HG02973 (cell line): ENCODE measurements around the gene PLA2G4A.

Experiments used
- ATAC-seq: cut with Tn5 transposase; IDR thresholded peaks from one replicate; pipeline ENCODE4 v1.9.1; 2021; ENCODE audit warnings: moderate library complexity; ENCODE audit not compliant: unreplicated experiment

The PLA2G4A gene

DNA sequence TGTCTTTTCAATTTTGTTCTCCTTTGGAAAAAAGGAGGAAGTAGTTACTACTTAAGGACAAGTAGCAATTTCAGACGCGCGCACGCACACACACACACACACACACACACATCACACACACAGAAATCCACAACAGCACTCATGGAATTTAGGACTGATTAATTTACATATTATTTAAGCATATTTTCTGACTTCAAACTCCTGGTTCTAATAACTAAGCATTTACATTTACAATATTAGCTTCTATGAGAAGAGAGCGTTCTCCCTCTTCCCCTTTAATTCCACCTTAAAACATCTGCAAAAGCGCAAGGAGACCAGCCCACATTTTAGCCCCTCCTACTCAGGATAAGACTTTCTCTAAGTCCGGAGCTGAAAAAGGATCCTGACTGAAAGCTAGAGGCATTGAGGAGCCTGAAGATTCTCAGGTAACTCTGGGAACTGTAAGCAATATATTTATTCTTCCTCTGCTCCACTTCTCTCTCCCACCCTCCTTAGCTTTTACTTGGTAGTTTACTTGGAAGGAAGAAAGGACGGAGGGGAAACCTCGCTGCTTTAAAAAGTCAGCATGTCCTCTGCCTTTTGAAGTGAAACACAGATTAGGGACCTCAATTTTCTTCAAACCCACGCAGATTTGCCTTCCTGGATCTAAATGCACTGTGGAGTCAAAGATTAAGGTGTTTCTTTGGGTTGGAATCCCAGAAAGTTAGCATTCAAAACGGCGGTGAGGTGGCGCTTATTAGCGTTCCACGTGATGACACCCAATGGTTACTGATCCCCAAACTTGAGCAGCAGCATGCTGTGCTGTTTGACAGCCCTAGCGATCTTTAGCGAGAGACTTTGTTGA is at the start of gene PLA2G4A:
PLA2G4A (plus strand) TSS at position 339 of the 844 bp plus-strand sequence. CDS start 25,406 bp downstream, outside the sequence.
- peak; percentile 91 for ATAC-seq

DNA sequence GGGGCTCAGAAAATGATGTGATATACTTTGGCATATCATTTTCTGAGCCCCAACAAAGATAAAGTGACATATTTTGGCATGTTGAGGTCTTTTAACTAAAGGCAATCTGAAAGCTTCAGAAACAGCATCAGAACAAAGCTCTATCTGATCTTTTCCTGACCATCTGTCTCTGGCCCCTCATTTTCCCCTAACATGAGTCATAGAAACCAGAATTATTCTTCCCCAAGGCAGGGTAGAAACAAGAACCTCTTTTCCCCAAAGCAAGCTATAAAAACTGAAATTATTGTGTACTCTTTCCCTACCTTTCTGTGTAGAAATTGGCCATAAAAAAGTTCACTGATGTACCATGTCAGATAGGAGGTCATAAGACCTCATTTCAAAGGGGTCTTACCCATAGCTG is 48.7 kb upstream of the PLA2G4A start:
- no peak for ATAC-seq

DNA sequence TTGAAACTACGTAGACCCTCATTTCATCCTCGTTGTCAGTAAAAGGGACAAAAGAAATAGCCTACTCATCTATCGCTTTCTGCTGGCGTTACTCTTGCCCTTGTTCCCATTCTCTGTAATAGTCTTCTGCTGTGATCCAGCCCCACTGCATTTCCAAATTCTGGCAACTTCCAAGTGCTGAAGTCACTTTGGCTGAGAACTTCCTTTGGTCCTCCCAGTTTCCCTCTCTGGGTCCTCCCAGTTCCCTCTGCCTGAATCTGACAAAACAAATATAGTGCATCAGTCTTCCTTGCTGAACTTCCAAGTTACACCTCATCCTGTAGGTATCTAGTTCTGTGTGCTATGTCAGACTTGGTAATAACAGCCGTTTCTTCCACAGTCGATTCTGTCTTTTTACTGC is 47.0 kb upstream of the PLA2G4A start:
- no peak for ATAC-seq

DNA sequence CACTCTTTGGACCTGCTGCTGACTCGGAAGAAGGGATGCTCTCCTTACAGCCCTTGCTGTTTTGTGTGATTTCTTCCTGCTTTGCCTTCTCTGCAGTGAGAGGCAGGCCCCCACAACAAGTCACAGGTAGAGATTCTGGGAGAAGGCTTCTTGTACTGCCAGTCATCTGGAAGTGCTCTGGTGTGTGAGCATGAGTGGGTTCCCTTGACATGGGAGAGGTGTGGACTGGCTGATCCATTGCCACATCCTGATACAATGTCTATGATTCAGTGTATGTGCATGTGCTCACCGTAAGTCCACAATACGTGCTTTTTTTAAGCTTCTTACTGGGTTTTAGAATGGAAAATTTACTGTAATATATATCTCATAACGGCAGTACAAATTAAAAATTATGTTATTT is 46.0 kb upstream of the PLA2G4A start:
- ATAC-seq, result no peak

DNA sequence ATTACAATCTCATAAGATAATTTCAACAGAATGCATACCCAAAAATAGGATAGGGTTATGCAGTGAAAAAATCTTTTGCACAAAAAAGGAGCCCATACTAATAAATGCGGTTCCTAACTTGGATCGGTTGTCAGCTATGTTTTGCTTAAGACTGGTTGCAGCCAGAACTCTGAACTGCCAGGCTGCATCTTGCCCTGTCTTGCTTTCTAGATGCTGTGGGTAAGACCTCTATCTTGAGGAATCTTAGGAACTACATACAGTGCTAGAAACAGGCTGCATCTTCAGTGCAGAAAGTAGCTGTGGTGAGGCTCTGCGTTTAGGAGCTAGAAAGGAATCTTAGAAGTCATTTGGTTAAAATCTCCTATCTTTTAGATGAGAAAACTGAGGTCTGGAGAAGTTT is 45.6 kb upstream of the PLA2G4A start:
- ATAC-seq, result no peak

DNA sequence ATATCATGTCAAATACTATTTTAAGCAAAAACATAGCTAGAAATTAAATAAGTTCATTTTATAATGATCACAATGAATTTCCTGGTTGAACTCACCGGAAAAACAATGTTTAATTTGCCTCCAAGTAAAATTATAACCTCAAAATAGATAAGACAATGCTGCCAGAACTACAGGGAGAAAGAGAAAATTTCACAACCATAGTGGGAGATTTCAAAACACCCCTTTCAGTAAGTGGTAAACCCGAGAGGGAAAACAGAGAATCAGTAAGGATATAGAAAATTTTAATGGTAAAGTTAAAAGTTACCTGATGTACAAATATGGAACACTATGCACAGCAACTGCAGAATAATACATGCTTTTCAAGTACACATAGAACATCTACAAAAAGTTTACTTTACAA is 43.2 kb upstream of the PLA2G4A start:
- no peak for ATAC-seq

DNA sequence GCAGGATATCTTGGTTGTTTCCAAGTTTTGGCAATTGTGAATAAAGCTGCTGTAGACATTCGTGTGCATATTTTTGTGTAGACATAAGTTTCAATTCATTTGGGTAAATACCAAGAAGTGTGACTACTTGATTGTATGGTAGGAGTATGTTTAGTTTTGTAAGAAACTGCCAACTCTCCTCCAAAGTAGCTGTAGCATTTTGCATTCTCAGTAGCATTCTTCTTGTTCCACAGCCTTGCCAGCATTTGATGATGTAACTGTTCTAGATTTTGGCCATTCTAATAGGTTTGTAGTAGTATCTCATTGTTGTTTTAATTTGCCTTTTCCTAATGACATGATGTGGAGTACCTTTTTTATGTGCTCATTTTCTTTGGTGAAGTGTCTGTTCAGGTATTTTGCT is 38.6 kb upstream of the PLA2G4A start:
- ATAC-seq, result no peak

DNA sequence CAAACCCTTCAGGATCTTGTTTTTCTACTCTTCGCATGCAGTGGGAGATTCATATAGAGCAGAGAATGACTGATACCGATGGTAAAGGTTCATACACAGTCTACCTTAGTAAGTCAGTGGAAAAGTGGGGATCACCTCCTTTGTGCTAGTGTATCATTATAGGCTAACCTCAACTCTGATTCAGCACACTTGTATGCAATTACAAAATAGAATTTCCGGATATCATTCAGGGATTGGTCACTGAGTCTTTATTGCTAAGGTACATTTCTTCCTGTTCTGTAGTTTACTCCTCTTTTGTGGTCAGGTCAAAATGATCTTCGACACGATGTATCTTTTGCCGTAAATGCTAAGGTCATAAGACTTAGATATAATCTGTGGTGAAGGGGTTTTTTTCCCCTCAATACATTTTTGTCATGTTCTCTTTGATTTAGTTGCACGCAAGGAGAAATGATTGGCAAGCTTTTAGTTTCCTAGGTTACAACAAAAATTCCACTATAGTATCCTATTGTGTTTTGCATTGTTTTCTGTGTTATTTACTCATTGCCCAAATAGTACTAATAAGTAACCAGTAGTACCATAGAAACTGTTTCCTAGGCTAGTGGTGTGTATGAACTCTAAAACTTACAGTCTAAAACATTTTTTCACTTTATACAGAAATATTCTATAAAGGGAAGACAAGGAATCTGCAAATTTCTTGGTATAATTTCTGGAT is 35.7 kb upstream of the PLA2G4A start:
- ATAC-seq, result no peak

DNA sequence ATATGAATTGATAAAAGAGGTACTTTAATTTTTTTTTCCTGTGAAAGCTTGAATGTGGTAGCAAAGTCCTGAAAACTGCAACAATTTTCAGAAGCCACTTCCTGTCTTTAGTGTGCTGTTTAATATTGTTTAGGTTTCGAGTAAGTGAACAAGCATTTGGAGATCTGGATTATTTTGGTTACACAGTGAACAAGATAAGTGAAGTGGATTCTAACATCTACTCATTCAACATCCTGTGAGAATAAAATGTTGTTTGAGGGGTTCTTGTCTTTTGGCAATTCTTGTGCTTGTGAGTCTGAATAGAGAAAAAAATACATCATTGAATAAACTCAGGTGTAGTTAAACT is 35.2 kb upstream of the PLA2G4A start:
- no peak for ATAC-seq

DNA sequence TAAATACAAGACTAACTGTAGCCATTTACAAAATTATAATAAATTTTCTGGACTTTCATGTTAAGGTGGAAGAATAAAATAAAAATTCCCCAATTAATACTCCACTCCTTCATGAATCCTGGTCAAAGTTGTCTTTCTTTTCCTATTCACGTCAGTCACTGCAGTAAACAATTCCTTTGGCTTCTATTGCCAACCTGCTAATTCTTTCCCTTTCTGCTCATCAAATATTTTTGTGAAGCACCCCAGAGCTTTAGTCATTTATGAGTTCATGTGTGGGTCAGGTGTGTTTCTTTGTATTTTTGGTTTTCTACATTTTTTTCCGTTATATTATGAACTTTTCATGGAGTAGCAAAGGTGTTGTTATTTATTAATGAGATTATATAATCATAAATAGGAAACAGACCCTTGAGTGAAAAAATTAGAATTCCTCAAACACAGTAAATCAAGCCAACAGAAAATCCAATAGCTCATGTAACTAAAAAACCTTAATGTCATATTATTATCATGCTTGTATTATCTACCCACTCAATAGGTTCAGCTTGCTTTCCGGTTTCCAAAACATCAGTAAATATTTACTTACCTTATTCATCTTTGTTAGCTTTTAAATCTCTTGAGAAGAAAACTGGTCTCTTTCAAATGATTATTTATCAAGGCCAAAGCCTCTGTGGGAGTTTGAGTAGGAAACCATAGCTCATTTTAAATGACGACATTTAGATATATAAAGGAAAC is 29.6 kb upstream of the PLA2G4A start:
- no peak for ATAC-seq

DNA sequence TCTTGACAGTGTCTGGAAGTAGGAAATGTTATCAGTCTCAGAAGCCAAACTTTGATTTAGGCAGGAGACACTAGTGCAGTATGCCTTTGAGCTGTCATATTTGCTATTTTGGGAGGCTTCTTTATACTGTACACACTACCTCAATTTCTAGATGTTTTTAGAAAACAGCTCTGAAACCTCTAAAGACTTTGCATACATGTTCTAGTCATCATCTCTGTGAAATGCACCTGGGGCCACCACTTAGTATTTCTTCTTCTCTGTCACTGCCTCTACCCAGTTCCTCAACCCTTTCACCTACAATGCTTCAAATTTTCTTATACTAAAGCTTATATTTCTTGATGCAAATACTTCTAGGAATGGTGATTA is 29.1 kb upstream of the PLA2G4A start:
- ATAC-seq, result peak; percentile 90

DNA sequence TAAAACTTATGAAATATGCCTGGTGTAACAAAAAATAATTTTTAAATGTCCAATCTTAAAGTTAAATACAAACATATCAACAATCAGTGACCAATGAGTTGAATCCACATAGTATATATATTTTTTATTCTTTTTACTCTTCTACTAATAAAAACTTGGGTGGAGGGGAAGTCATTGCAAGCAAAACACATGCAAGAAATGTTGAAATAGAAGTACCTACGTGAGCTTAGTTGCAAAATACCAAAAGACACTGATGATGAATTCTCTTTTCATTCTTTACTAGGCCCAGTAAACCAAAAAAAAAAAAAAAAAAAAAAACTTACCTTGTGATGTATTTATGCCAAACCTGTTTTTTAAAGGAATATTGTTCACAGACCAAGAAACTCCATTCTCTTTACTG is 26.4 kb upstream of the PLA2G4A start:
- ATAC-seq, result no peak

DNA sequence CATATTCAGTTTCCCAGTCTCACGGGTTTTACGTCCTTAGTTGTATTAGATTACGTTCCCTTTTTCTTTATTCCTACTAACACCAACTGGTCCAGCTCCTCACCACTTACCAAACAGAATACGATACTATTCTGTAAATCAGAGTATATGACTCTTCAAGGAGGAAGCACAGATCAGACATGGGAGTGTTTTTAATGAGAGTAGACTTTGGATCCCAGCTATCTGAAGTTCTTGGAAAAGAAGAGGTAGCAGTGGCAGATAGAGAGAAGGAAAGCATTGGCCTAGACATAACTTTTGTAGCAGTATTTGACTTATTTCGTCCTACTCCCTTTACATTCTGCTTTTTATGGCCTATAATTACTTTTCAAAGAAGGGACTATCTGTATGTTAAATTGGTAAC is 24.1 kb upstream of the PLA2G4A start:
- no peak for ATAC-seq

DNA sequence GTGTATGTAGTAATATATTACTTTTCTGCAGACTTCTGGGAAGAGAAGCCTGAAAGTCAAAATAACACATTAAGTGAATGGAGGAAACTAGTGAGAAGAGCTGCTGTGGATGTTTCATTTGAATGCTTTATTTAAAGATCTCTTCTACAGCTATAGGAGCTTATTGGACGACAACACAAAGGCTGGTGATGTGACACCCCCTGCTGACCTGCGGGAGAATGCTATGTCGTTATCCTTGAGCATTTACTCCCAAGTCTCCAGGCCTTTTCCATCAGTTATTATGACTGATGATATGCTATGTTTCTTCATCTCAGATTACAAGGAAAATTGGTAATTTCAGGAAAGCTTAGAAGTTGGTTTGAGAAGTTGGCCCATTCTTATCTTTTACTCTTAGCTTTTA is 22.3 kb upstream of the PLA2G4A start:
- ATAC-seq, result no peak

DNA sequence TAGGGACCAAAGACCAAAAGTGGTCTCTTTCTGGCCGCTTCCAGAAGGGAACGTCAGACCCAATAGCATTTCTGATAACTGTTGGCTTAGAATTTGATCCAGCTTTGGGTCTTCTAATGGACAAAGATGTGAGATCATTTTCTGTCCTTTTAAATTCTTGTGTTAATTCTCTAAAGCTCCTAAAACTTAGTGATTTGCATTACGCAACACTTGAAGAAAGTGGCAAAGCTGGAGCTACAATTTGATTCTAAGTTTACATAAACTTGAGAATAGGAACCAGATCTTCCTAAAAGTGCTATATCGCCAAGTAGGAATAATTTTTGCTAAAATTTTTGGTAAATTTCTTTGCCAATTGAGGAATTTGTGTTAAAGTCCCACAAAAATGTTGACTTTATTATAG is 21.6 kb upstream of the PLA2G4A start:
- ATAC-seq, result no peak

DNA sequence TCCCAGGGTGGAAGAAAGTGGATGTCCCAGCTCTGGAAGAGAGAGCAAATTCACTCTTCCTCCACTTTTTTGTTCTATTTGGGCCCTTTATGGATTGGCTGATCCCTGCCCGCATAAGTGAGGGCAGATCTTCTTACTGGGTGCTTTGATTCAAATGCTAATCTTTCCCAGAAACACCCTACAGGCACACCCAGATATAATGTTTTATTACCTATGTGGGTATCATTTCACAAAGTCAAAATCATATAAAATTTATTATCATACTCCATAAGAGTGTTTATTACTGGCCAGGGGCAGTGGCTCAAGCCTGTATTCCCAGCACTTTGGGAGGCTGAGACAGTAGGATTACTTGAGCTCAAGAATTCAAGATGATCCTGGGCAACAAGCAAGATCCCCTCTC is 16.9 kb upstream of the PLA2G4A start:
- no peak for ATAC-seq

DNA sequence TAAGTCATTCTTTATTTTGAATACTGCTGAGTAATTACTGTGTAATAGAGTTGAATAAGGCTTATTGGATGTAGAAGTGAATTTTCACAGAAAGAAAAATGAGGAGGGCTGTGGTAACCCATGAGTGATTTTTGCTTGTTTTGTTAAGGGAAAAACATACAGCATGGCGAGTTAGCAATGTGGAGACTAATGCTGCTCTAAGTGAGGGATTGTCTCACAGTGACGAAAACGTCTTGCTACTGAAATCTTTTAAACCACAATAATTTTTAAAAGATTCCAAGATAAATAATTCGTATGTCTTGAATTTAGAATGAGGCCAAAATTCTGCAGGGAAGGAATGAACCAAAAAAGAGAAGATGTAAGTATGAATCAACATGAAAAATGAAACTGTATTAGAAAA is 16.2 kb upstream of the PLA2G4A start:
- no peak for ATAC-seq

DNA sequence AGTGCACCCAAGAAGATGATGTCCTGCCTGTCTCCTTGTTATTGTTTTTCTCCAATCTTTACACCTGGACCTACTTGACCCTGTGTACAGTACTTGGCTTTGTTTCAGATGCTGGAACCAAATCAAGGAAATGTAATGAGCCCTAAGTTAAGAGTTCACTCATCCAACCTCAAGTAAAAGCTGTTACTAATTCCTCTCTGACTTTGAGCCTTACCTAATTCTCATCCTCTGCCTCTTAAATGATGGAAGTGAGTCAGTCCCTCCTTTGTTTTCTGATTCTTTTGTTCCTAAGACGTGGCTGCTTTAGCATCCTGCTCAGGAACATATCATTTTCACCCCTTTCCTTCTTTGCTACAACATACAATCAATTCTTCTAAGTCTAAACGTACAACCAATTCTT is 15.3 kb upstream of the PLA2G4A start:
- ATAC-seq, result no peak

DNA sequence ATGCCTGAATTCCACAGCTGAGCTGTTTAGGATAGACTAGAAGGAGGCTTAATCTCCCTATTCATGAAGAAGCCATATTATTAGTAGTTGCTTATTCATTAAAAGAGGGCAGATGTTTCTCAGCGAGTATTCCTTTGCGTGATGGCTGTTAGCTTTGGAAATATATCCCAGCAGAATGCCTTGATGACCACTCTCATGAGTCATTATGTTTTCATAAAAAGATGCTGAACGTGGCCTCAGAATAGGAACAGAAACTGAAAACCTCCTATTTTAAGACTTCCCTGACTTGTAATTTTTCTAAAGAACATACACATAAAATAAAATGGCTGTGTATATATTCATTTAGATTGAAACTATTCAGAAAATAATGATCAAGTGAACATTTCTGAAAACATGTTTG is 9.6 kb upstream of the PLA2G4A start:
- ATAC-seq, result peak; percentile 74

DNA sequence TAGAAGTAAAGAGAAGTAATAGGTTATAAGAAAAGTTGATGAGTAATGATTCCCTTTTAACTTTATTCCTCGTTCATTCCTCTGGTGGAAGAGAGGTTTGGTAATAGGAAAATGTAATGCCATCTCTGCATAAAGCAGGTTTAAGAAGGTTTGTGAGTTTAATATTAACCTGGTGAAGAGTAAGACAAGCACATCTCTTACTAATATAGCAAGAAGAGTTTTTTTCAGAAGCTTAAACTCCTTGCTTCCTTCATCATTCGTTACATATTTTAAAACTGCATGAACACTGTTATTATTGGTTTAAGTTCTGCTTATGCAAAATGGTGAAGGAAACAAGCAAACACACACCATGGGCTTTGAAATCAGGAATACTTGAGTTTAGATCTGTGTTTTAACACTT is 9.2 kb upstream of the PLA2G4A start:
- peak; percentile 46 for ATAC-seq

DNA sequence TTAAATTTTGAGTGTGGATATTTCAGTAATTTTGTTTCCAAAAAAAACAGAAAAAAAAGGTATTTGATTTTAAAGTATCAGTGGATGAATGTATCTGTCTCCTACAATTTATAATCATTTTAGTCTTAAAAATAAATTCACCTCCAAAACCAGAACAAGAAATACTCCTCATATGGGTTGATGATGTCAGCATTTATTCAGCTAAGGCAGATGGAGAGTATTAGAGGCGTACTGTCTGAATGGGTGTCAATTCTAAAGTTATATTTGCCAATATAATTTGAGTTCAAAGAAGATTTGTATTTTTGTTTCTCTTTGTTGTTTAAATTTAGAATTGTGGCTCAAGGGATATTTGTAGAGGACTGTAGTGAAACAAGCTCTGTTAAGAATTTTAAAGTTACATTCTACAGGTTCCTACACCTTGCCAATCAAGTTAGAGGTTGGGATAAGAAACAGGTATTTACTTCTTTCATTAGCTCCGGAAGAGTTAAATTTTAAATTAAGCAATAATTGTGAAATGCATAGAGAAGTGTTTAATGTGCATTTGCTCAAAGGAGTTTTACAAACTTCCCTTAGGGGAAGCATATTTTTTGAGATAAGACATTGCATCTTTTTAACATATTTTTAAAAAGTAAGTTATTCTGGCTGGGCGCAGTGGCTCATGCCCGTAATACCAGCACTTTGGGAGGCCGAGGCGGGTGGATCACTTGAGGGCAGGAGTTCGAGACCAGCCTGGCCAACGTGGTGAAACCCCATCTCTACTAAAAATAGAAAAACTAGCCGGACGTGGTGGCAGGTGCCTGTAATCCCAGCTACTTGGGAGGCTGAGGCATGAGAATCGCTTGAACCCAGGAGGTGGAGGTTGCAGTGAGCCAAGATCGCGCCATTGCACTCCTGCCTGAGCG is 1.2 kb downstream of the PLA2G4A start:
- no peak for ATAC-seq
